Measurements from ENCODE around the gene MTOR.
"Not testable (repeated sequence)": the region's sequence is repeated elsewhere in the genome, so short reads cannot be mapped to it uniquely, and the experiment has no call there.

DNA sequence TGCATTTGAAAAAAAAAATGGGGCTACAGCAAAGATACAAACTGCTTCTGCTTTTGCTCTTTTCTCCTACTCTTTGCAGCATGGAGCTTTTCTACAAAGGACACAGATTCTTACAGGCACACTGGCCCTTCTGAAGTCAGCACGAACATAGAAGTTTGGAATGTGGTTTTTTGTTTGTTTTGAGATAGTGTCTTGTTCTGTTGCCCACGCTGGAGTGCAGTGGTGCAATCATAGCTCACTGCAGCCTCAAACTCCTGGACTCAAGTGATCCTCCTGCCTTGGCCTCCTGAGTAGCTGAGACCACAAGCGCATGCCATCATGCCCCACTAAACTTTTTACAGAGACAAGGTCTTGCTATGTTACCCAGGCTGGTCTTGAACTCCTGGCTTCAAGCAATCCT is 82.6 kb downstream of the MTOR start:
- TF ChIP-seq, protein P1, sequence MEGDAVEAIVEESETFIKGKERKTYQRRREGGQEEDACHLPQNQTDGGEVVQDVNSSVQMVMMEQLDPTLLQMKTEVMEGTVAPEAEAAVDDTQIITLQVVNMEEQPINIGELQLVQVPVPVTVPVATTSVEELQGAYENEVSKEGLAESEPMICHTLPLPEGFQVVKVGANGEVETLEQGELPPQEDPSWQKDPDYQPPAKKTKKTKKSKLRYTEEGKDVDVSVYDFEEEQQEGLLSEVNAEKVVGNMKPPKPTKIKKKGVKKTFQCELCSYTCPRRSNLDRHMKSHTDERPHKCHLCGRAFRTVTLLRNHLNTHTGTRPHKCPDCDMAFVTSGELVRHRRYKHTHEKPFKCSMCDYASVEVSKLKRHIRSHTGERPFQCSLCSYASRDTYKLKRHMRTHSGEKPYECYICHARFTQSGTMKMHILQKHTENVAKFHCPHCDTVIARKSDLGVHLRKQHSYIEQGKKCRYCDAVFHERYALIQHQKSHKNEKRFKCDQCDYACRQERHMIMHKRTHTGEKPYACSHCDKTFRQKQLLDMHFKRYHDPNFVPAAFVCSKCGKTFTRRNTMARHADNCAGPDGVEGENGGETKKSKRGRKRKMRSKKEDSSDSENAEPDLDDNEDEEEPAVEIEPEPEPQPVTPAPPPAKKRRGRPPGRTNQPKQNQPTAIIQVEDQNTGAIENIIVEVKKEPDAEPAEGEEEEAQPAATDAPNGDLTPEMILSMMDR (IDR thresholded peaks at IDR 0.05) = not testable (repeated sequence)
- TF ChIP-seq POLR2A (IDR thresholded peaks at IDR 0.05) = not testable (repeated sequence)

Data from right lobe of liver (tissue), 4 donors.